K562 (cell line): ENCODE results near the gene PTPN5.

Experiments
- JUNB ChIP-seq: fragments of 450-650 bp; formaldehyde crosslinking; conservative IDR thresholded peaks from 2 replicates; pipeline ENCODE4 v1.4.0; 2020; ENCODE audit warnings: mild to moderate bottlenecking
- MYBL2 ChIP-seq, 2 experiments: fragments of 450-650 bp in 1 of 2; sonication (generic) in 1 of 2; formaldehyde crosslinking in 1 of 2; IDR thresholded peaks; 2 replicates each; pipeline versions ENCODE4 v1.6.1 to v1.8.1; 2017 to 2022; ENCODE audit warnings: borderline replicate concordance in 1 of 2, inconsistent platforms in 1 of 2, low read depth in 1 of 2, mild to moderate bottlenecking in 1 of 2, missing genetic modification reagents in 1 of 2, moderate library complexity in 1 of 2
- SIX5 ChIP-seq, 2 experiments: IDR thresholded peaks; 2 replicates each; pipeline ENCODE4 v1.6.1; 2011; ENCODE audit warnings: low read length in 2 of 2, borderline replicate concordance in 1 of 2, low read depth in 1 of 2, mild to moderate bottlenecking in 1 of 2, moderate library complexity in 1 of 2; ENCODE audit not compliant: insufficient read depth in 1 of 2
- TAF1 ChIP-seq: IDR thresholded peaks from 2 replicates; pipeline ENCODE4 v1.6.1; 2011; ENCODE audit warnings: mild to moderate bottlenecking, low read length, moderate library complexity; ENCODE audit not compliant: insufficient read depth, control insufficient read depth, severe bottlenecking; ENCODE audit errors: extremely low read depth
- ZNF174 ChIP-seq: fragments of 250-450 bp; sonication (Bioruptor Pico); IDR thresholded peaks from 2 replicates; pipeline ENCODE4 v1.4.0; 2020; ENCODE audit warnings: mild to moderate bottlenecking
- ZNF408 ChIP-seq: fragments of 250-450 bp; sonication (Bioruptor Pico); IDR thresholded peaks from 2 replicates; pipeline ENCODE4 v1.4.0; 2020; ENCODE audit warnings: low read depth, mild to moderate bottlenecking, moderate library complexity
- ZSCAN32 ChIP-seq: fragments of 450-650 bp; formaldehyde crosslinking; IDR thresholded peaks from 2 replicates; pipeline ENCODE4 v1.4.0; 2020; ENCODE audit warnings: mild to moderate bottlenecking, moderate library complexity
- TF ChIP-seq, protein P1 (sequence below): IDR thresholded peaks from 2 replicates; pipeline ENCODE4 v1.6.1; 2014; ENCODE audit warnings: antibody characterized with exemption
- TF ChIP-seq, protein P2 (sequence below), 3 experiments: IDR thresholded peaks in 2 of 3; conservative IDR thresholded peaks in 1 of 3; 2 replicates each; pipeline ENCODE4 v1.5.1; 2011 to 2012; ENCODE audit warnings: low read length in 3 of 3, mild to moderate bottlenecking in 3 of 3, control low read depth in 2 of 3, improper control_type of control experiment in 1 of 3, inconsistent platforms in 1 of 3, low read depth in 1 of 3, mixed read lengths in 1 of 3, moderate library complexity in 1 of 3; ENCODE audit not compliant: insufficient read depth in 2 of 3

DNA sequence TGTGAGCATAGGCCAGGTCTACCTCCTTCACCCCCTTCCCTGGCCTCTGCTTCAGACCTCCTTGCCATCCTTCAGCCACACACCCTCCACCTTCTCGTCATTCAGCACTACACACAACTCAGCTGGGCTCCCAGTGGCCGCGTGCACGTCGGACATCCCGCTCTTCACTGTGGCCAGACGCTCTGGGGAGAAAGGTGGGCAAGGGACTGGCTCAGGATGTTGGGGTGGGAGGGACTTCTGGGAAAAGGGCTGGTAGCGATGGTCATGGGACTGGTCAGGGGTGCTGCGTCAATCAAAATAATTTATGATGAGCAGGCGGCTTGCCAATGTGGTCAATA lies 77.2 kb downstream of the PTPN5 start:
- TF ChIP-seq ZNF174 (CRISPR knock-in tag) (no peak), MYBL2 (IDR thresholded peaks at IDR 0.05; ENCODE audit: low read depth) (no peak), MYBL2 (CRISPR knock-in tag; IDR thresholded peaks at IDR 0.05; ENCODE audit: borderline replicate concordance) (no peak), SIX5 (IDR thresholded peaks at IDR 0.05; ENCODE audit: borderline replicate concordance in 1 of 2, insufficient read depth in 1 of 2, low read depth in 1 of 2, low read length in 2 of 2) (no peak), ZNF408 (CRISPR knock-in tag) (no peak), TAF1 (no peak), JUNB (no peak), ZSCAN32 (CRISPR knock-in tag) (no peak)
- TF ChIP-seq, protein P1, sequence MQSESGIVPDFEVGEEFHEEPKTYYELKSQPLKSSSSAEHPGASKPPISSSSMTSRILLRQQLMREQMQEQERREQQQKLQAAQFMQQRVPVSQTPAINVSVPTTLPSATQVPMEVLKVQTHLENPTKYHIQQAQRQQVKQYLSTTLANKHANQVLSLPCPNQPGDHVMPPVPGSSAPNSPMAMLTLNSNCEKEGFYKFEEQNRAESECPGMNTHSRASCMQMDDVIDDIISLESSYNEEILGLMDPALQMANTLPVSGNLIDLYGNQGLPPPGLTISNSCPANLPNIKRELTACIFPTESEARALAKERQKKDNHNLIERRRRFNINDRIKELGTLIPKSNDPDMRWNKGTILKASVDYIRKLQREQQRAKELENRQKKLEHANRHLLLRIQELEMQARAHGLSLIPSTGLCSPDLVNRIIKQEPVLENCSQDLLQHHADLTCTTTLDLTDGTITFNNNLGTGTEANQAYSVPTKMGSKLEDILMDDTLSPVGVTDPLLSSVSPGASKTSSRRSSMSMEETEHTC = no peak
- TF ChIP-seq, protein P2, sequence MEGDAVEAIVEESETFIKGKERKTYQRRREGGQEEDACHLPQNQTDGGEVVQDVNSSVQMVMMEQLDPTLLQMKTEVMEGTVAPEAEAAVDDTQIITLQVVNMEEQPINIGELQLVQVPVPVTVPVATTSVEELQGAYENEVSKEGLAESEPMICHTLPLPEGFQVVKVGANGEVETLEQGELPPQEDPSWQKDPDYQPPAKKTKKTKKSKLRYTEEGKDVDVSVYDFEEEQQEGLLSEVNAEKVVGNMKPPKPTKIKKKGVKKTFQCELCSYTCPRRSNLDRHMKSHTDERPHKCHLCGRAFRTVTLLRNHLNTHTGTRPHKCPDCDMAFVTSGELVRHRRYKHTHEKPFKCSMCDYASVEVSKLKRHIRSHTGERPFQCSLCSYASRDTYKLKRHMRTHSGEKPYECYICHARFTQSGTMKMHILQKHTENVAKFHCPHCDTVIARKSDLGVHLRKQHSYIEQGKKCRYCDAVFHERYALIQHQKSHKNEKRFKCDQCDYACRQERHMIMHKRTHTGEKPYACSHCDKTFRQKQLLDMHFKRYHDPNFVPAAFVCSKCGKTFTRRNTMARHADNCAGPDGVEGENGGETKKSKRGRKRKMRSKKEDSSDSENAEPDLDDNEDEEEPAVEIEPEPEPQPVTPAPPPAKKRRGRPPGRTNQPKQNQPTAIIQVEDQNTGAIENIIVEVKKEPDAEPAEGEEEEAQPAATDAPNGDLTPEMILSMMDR (IDR thresholded peaks at IDR 0.05 in 2 of 3, conservative IDR thresholded peaks at IDR 0.05 in 1 of 3; ENCODE audit: insufficient read depth in 2 of 3, low read depth in 1 of 3, low read length in 3 of 3) = no peak
